HG03196 (cell line): ENCODE measurements around the gene DPPA3.
"Not testable (repeated sequence)": the region's sequence is repeated elsewhere in the genome, so short reads cannot be mapped to it uniquely, and the experiment has no call there.

Experiments used
- ATAC-seq: cut with Tn5 transposase; IDR thresholded peaks from one replicate; pipeline ENCODE4 v1.9.1; 2021; ENCODE audit not compliant: unreplicated experiment

DPPA3 gene

GRCh38 chr12:7711133-7711532 is at the start of gene DPPA3:
Gene DPPA3 (plus strand): TSS chr12:7711433. CDS start chr12:7711571, 138 bp downstream.
- ATAC-seq = no peak

GRCh38 chr12:7661741-7662140 is 49.5 kb upstream of the DPPA3 start:
- ATAC-seq = no peak

- ATAC-seq = no peak
Observed at GRCh38 chr12:7666595-7666994, 44.6 kb upstream of the DPPA3 start.

GRCh38 chr12:7667125-7667524 is 44.1 kb upstream of the DPPA3 start:
- no peak for ATAC-seq

- no peak for ATAC-seq
Observed at GRCh38 chr12:7668171-7668570, 43.1 kb upstream of the DPPA3 start.

GRCh38 chr12:7675455-7675854 is 35.8 kb upstream of the DPPA3 start:
- not testable (repeated sequence) for ATAC-seq

GRCh38 chr12:7677432-7677888 is 33.8 kb upstream of the DPPA3 start:
- not testable (repeated sequence) for ATAC-seq

GRCh38 chr12:7678744-7679143 is 32.5 kb upstream of the DPPA3 start:
- no peak for ATAC-seq

GRCh38 chr12:7679251-7680045 is 31.8 kb upstream of the DPPA3 start:
- ATAC-seq = no peak

GRCh38 chr12:7681535-7681934 is 29.7 kb upstream of the DPPA3 start:
- ATAC-seq = no peak

- no peak for ATAC-seq
Observed at GRCh38 chr12:7693793-7694192, 17.4 kb upstream of the DPPA3 start.

- no peak for ATAC-seq
Observed at GRCh38 chr12:7694556-7695236, 16.5 kb upstream of the DPPA3 start.

- ATAC-seq = no peak
Observed at GRCh38 chr12:7695237-7695560, 16.0 kb upstream of the DPPA3 start.

GRCh38 chr12:7695566-7696197 is 15.6 kb upstream of the DPPA3 start, which contains the start of gene GDF3:
Gene GDF3 (minus strand): TSS chr12:7695775. CDS start chr12:7695728, 47 bp downstream.
- ATAC-seq = no peak

- no peak for ATAC-seq
Observed at GRCh38 chr12:7705846-7706245, 5.4 kb upstream of the DPPA3 start.

GRCh38 chr12:7709969-7710675 is 1.1 kb upstream of the DPPA3 start:
- no peak for ATAC-seq

- ATAC-seq = no peak
Observed at GRCh38 chr12:7712841-7713442, 1.7 kb downstream of the DPPA3 start.

- no peak for ATAC-seq
Observed at GRCh38 chr12:7716381-7716780, 5.1 kb downstream of the DPPA3 start.

- no peak for ATAC-seq
Observed at GRCh38 chr12:7719946-7720730, 8.9 kb downstream of the DPPA3 start.

- no peak for ATAC-seq
Observed at GRCh38 chr12:7723926-7724325, 12.7 kb downstream of the DPPA3 start.
